ENCODE data around the gene MDC1.

DNA sequence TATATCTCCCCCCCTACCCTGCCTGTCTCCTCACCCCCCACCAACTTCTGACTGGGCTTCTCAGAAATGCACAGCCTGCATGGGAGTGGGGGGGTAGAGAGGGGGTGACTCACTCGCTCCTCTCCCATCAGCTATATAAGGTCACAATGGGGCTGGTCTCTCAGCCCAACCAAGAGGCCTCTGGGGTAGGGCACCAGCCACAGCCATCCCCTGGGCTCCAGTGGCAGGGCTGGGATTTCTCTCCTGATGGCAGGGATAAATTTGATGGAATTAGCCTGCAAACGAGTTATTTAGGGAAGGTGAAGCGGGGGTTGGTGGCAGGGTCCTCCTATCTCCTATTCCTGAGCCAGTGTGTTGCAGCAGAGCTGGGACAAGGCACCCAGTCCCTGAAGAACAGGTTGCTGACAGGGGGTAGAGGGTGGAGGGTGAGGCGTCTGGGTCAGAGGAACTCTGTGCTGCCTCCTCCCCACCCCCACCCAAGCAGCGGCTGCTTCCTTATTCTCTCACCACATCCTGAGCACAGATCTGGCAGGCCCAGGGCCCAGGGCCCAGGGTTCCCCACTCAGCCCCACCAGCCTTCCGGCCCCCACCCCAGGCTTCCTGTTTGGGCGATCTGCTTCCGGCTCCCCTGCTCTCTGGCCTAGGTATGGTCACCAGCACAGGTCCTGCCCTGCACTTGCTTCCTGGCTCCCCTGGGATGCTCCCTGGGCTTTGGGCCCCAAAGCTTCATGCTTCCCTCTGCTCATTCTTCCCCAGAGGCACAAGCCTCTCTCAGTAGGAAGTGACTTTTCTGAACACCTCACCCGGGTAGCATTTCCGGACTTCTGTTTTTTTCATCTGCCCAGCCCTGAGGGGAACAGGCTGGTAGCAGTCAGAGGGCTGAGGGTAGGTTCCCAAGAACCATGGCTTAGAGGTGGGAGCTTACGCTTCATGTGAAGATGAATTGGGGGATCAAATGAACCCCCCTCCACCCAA, 34.7 kb downstream of the MDC1 start:
- TF ChIP-seq, protein P1, sequence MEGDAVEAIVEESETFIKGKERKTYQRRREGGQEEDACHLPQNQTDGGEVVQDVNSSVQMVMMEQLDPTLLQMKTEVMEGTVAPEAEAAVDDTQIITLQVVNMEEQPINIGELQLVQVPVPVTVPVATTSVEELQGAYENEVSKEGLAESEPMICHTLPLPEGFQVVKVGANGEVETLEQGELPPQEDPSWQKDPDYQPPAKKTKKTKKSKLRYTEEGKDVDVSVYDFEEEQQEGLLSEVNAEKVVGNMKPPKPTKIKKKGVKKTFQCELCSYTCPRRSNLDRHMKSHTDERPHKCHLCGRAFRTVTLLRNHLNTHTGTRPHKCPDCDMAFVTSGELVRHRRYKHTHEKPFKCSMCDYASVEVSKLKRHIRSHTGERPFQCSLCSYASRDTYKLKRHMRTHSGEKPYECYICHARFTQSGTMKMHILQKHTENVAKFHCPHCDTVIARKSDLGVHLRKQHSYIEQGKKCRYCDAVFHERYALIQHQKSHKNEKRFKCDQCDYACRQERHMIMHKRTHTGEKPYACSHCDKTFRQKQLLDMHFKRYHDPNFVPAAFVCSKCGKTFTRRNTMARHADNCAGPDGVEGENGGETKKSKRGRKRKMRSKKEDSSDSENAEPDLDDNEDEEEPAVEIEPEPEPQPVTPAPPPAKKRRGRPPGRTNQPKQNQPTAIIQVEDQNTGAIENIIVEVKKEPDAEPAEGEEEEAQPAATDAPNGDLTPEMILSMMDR (IDR thresholded peaks at IDR 0.05 in 4 of 5, conservative IDR thresholded peaks at IDR 0.05 in 1 of 5) = no peak
- peak in 1 of 2 donors; percentile 20 for TF ChIP-seq POLR2A (IDR thresholded peaks at IDR 0.05)

All from gastrocnemius medialis (tissue), 4 donors.